Stimulated activated CD8-positive, alpha-beta memory T cell treated with anti-CD3 and anti-CD28 coated beads, Interleukin-7, amount 100 ng/mL, for 1 hour (primary cell): Measurements from ENCODE around the gene ITPK1.

Experiments
- DNase-seq, 2 donors: peaks; one replicate each; pipeline ENCODE4 v3.0.0-alpha.2; 2020; ENCODE audit warnings: low read depth in 2 of 2

The ITPK1 gene

GRCh38 chr14:92990456-92991430 is 125.0 kb downstream of the ITPK1 start:
- no peak for DNase-seq

- no peak for DNase-seq
These were observed 126.7 kb downstream of the ITPK1 start for GRCh38 chr14:92988786-92989755.

GRCh38 chr14:92987713-92988510 is 127.8 kb downstream of the ITPK1 start:
- DNase-seq = no peak

- DNase-seq = no peak
These were observed 128.6 kb downstream of the ITPK1 start for GRCh38 chr14:92987148-92987570.

GRCh38 chr14:92986254-92987147 is 129.2 kb downstream of the ITPK1 start:
- no peak for DNase-seq

- DNase-seq = no peak
These were observed 130.2 kb downstream of the ITPK1 start for GRCh38 chr14:92985521-92985920.

GRCh38 chr14:92984896-92985295 is 130.8 kb downstream of the ITPK1 start:
- DNase-seq = no peak

- DNase-seq = no peak
These were observed 131.5 kb downstream of the ITPK1 start for GRCh38 chr14:92984082-92984788.

GRCh38 chr14:92982956-92983355 is 132.8 kb downstream of the ITPK1 start:
- no peak for DNase-seq

GRCh38 chr14:92981726-92982125 is 134.0 kb downstream of the ITPK1 start:
- DNase-seq = no peak

- DNase-seq = no peak
These were observed 134.9 kb downstream of the ITPK1 start for GRCh38 chr14:92980866-92981265.

- no peak for DNase-seq
These were observed 137.3 kb downstream of the ITPK1 start for GRCh38 chr14:92978229-92979021.

GRCh38 chr14:92976268-92976667 is 139.5 kb downstream of the ITPK1 start:
- DNase-seq = no peak

- DNase-seq = no peak
These were observed 141.0 kb downstream of the ITPK1 start for GRCh38 chr14:92974541-92975345.

GRCh38 chr14:92973798-92974372 is 141.8 kb downstream of the ITPK1 start:
- no peak for DNase-seq

- DNase-seq = no peak
These were observed 142.4 kb downstream of the ITPK1 start for GRCh38 chr14:92973261-92973797.

- DNase-seq = no peak
These were observed 144.0 kb downstream of the ITPK1 start for GRCh38 chr14:92971601-92972180.
